Measurements from ENCODE around the gene ATP5IF1.

DNA sequence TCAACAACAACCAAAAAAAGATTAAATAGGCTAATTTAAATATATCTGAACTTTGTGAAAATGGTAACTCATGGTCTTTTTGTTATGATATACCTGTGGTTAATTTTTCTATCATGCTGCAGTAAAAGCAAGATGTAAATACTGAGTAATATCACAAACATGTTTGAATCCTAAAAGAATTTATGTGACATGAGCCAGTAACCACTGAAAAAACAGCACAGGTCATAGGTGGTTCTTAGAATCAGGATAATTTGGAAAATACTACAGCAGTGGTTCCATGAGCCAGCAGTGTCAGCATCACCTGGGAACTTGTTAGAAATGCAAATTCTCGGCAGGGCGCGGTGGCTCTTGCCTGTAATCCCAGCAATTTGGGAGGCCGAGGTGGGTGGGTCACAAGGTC, 4.1 kb downstream of the ATP5IF1 start:
- no peak for TF ChIP-seq SP1 (IDR thresholded peaks at IDR 0.05; ENCODE audit: low read depth, low read length)
- TF ChIP-seq, protein P1, sequence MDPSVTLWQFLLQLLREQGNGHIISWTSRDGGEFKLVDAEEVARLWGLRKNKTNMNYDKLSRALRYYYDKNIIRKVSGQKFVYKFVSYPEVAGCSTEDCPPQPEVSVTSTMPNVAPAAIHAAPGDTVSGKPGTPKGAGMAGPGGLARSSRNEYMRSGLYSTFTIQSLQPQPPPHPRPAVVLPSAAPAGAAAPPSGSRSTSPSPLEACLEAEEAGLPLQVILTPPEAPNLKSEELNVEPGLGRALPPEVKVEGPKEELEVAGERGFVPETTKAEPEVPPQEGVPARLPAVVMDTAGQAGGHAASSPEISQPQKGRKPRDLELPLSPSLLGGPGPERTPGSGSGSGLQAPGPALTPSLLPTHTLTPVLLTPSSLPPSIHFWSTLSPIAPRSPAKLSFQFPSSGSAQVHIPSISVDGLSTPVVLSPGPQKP (IDR thresholded peaks at IDR 0.05; ENCODE audit: low read depth, low read length), result no peak
- TF ChIP-seq, protein P2, sequence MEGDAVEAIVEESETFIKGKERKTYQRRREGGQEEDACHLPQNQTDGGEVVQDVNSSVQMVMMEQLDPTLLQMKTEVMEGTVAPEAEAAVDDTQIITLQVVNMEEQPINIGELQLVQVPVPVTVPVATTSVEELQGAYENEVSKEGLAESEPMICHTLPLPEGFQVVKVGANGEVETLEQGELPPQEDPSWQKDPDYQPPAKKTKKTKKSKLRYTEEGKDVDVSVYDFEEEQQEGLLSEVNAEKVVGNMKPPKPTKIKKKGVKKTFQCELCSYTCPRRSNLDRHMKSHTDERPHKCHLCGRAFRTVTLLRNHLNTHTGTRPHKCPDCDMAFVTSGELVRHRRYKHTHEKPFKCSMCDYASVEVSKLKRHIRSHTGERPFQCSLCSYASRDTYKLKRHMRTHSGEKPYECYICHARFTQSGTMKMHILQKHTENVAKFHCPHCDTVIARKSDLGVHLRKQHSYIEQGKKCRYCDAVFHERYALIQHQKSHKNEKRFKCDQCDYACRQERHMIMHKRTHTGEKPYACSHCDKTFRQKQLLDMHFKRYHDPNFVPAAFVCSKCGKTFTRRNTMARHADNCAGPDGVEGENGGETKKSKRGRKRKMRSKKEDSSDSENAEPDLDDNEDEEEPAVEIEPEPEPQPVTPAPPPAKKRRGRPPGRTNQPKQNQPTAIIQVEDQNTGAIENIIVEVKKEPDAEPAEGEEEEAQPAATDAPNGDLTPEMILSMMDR (IDR thresholded peaks at IDR 0.05 in 2 of 3, conservative IDR thresholded peaks at IDR 0.05 in 1 of 3; ENCODE audit: control insufficient read depth in 2 of 3, extremely low read depth in 1 of 3, insufficient read depth in 1 of 3, low read depth in 3 of 3, low read length in 3 of 3), result no peak
- no peak for TF ChIP-seq RAD51 (IDR thresholded peaks at IDR 0.05)
- TF ChIP-seq SIN3A (IDR thresholded peaks at IDR 0.05; ENCODE audit: low read depth, low read length), result no peak
- TF ChIP-seq BHLHE40 (IDR thresholded peaks at IDR 0.05; ENCODE audit: borderline replicate concordance in 1 of 2, low read depth in 2 of 2, low read length in 1 of 2), result no peak
- no peak for TF ChIP-seq MXI1 (IDR thresholded peaks at IDR 0.05; ENCODE audit: low read depth, low read length)
